DOHH2 (cell line): ENCODE measurements around the gene MTMR8.

ENCODE experiments used
- H3F3A ChIP-seq: fragments of 200-600 bp; sonication (generic), shearing (Covaris generic); 2 replicates; pipeline ENCODE4 v1.6.0; 2016; ENCODE audit warnings: antibody characterized with exemption, mild to moderate bottlenecking; ENCODE audit not compliant: control insufficient read depth, insufficient read depth
- H3K27ac ChIP-seq: fragments of 200-600 bp; sonication (generic); 2 replicates; pipeline ENCODE4 v1.5.1; 2014; ENCODE audit warnings: low read depth, mild to moderate bottlenecking, low read length, moderate library complexity
- H3K27me3 ChIP-seq: fragments of 200-600 bp; sonication (generic); 2 replicates; pipeline ENCODE4 v1.6.1; 2014; ENCODE audit warnings: mild to moderate bottlenecking, low read length, mixed read lengths; ENCODE audit not compliant: control insufficient read depth
- H3K36me3 ChIP-seq: fragments of 200-600 bp; sonication (generic); 2 replicates; pipeline ENCODE4 v1.6.1; 2014; ENCODE audit warnings: mild to moderate bottlenecking, low read length, moderate library complexity, mixed read lengths; ENCODE audit not compliant: control insufficient read depth
- H3K4me1 ChIP-seq: fragments of 200-600 bp; sonication (generic); 2 replicates; pipeline ENCODE4 v1.6.1; 2014; ENCODE audit warnings: mild to moderate bottlenecking, low read length, mixed read lengths; ENCODE audit not compliant: control insufficient read depth
- H3K4me2 ChIP-seq: fragments of 200-600 bp; sonication (generic); 2 replicates; pipeline ENCODE4 v1.6.0; 2014; ENCODE audit warnings: mild to moderate bottlenecking, low read length, moderate library complexity
- H3K4me3 ChIP-seq: fragments of 200-600 bp; sonication (generic); 2 replicates; pipeline ENCODE4 v1.5.1; 2014; ENCODE audit warnings: mild to moderate bottlenecking, low read length, mixed read lengths
- H3K79me2 ChIP-seq: fragments of 200-600 bp; sonication (generic); 2 replicates; pipeline ENCODE4 v1.6.1; 2014; ENCODE audit warnings: mild to moderate bottlenecking, low read length, mixed read lengths; ENCODE audit not compliant: control insufficient read depth
- H3K9me2 ChIP-seq: fragments of 200-600 bp; sonication (generic); replicated peaks from 2 replicates; pipeline ENCODE4 v1.6.1; 2014; ENCODE audit warnings: mild to moderate bottlenecking, low read length, mixed read lengths; ENCODE audit not compliant: control insufficient read depth
- H3K9me3 ChIP-seq: fragments of 200-600 bp; sonication (generic); 2 replicates; pipeline ENCODE4 v1.6.1; 2014; ENCODE audit warnings: antibody characterized with exemption, low read length, mixed read lengths; ENCODE audit not compliant: control insufficient read depth, insufficient read depth
- H4K20me1 ChIP-seq: fragments of 200-600 bp; sonication (generic); 2 replicates; pipeline ENCODE4 v1.6.0; 2014; ENCODE audit warnings: low read depth, mild to moderate bottlenecking, antibody characterized with exemption, low read length, moderate library complexity; ENCODE audit not compliant: control insufficient read depth, insufficient read depth
- CTCF ChIP-seq: fragments of 200-600 bp; sonication (generic); IDR thresholded peaks from one replicate; pipeline ENCODE4 v1.5.1; 2014; ENCODE audit warnings: antibody characterized with exemption, mild to moderate bottlenecking, low read depth, low read length; ENCODE audit not compliant: poor library complexity, severe bottlenecking
- EZH2phosphoT487 ChIP-seq: fragments of 200-600 bp; sonication (generic); IDR thresholded peaks from 2 replicates; pipeline ENCODE4 v1.6.1; 2017; ENCODE audit warnings: borderline replicate concordance, mild to moderate bottlenecking, antibody characterized with exemption, low read length, moderate library complexity, mixed read lengths

MTMR8 gene

GRCh38 chrX:64313624-64314023 is 81.6 kb downstream of the MTMR8 start:
- H3K9me2 ChIP-seq, result no peaks in the 10 kb centered on the region
- H3F3A ChIP-seq, result no peaks in the 10 kb centered on the region
- H3K27ac ChIP-seq, result no peak overlapping the region
- TF ChIP-seq EZH2phosphoT487 (no peak), CTCF (no peak)
- H3K9me3 ChIP-seq, result no peaks in the 10 kb centered on the region
- H4K20me1 ChIP-seq, result no peaks in the 10 kb centered on the region
- H3K4me2 ChIP-seq, result no peak overlapping the region
- no peaks in the 10 kb centered on the region for H3K4me1 ChIP-seq
- no peaks in the 10 kb centered on the region for H3K36me3 ChIP-seq
- no peak overlapping the region for H3K4me3 ChIP-seq
- H3K27me3 ChIP-seq, result no peaks in the 10 kb centered on the region
- H3K79me2 ChIP-seq, result no peaks in the 10 kb centered on the region

GRCh38 chrX:64306712-64307111 is 88.5 kb downstream of the MTMR8 start:
- no peaks in the 10 kb centered on the region for H3K36me3 ChIP-seq
- H3K9me3 ChIP-seq, result no peaks in the 10 kb centered on the region
- no peak overlapping the region for H3K27ac ChIP-seq
- no peaks in the 10 kb centered on the region for H4K20me1 ChIP-seq
- no peaks in the 10 kb centered on the region for H3K79me2 ChIP-seq
- no peaks in the 10 kb centered on the region for H3K27me3 ChIP-seq
- no peaks in the 10 kb centered on the region for H3K9me2 ChIP-seq
- no peaks in the 10 kb centered on the region for H3F3A ChIP-seq
- H3K4me2 ChIP-seq, result no peak overlapping the region
- no peak for TF ChIP-seq EZH2phosphoT487
- no peak for TF ChIP-seq CTCF
- H3K4me3 ChIP-seq, result no peak overlapping the region
- H3K4me1 ChIP-seq, result no peaks in the 10 kb centered on the region

GRCh38 chrX:64291123-64291522 is 104.1 kb downstream of the MTMR8 start:
- Histone ChIP-seq H3K9me3 (no peaks in the 10 kb centered on the region), H3K4me2 (no peak overlapping the region), H3K79me2 (no peaks in the 10 kb centered on the region), H3K9me2 (no peaks in the 10 kb centered on the region), H3K27me3 (no peaks in the 10 kb centered on the region), H3K4me3 (no peak overlapping the region), H4K20me1 (no peaks in the 10 kb centered on the region), H3F3A (no peaks in the 10 kb centered on the region), H3K27ac (no peak overlapping the region), H3K4me1 (no peaks in the 10 kb centered on the region), H3K36me3 (no peaks in the 10 kb centered on the region)
- TF ChIP-seq CTCF, result no peak
- no peak for TF ChIP-seq EZH2phosphoT487

GRCh38 chrX:64265265-64265664 is 130.0 kb downstream of the MTMR8 start:
- no peaks in the 10 kb centered on the region for H3K4me1 ChIP-seq
- TF ChIP-seq EZH2phosphoT487 (no peak), CTCF (no peak)
- H3K27ac ChIP-seq, result no peak overlapping the region

More at GRCh38 chrX:64265265-64265664, 130.0 kb downstream of the MTMR8 start:
- Histone ChIP-seq H3K4me3 (no peak overlapping the region), H3K9me3 (no peaks in the 10 kb centered on the region), H3K9me2 (no peaks in the 10 kb centered on the region), H3K79me2 (no peaks in the 10 kb centered on the region), H3K27me3 (no peaks in the 10 kb centered on the region), H3K36me3 (no peaks in the 10 kb centered on the region), H3F3A (no peaks in the 10 kb centered on the region), H4K20me1 (no peaks in the 10 kb centered on the region), H3K4me2 (no peak overlapping the region)
